H1 (cell line): ENCODE measurements around the gene PREX1. TPM values are rescaled to one million over a fixed set of nuclear protein-coding genes. Genes with fewer than 3 reads are reported as not detected.

Source experiments
- BACH1 ChIP-seq: IDR thresholded peaks from 2 replicates; pipeline ENCODE4 v1.6.1; 2012; ENCODE audit warnings: low read length, improper control_type of control experiment
- CBX5 ChIP-seq: fragments of 300-800, 300-1000 bp; sonication (generic); IDR thresholded peaks from 2 replicates; pipeline ENCODE4 v1.7.1; 2016; ENCODE audit warnings: antibody characterized with exemption, low read length, low read depth
- EGR1 ChIP-seq: IDR thresholded peaks from 2 replicates; pipeline ENCODE4 v1.6.1; 2011; ENCODE audit warnings: low read depth, low read length, borderline replicate concordance
- FOSL1 ChIP-seq: IDR thresholded peaks from 2 replicates; pipeline ENCODE4 v1.6.1; 2011; ENCODE audit warnings: mild to moderate bottlenecking, low read depth, low read length, moderate library complexity; ENCODE audit not compliant: insufficient read depth
- GTF2F1 ChIP-seq: IDR thresholded peaks from 2 replicates; pipeline ENCODE4 v1.6.1; 2012; ENCODE audit warnings: low read depth, low read length, improper control_type of control experiment, borderline replicate concordance
- RNF2 ChIP-seq: fragments of 200-900, 300-1000 bp; sonication (generic); IDR thresholded peaks from 2 replicates; pipeline ENCODE4 v1.7.1; 2016; ENCODE audit warnings: borderline replicate concordance, low read depth, mild to moderate bottlenecking, antibody characterized with exemption, low read length; ENCODE audit not compliant: poor library complexity, severe bottlenecking; ENCODE audit errors: missing control alignments
- RXRA ChIP-seq: IDR thresholded peaks from 2 replicates; pipeline ENCODE4 v1.6.1; 2011; ENCODE audit warnings: low read depth, mild to moderate bottlenecking, low read length, moderate library complexity; ENCODE audit not compliant: insufficient read depth
- TBP ChIP-seq: IDR thresholded peaks from 2 replicates; pipeline ENCODE4 v1.6.1; 2011; ENCODE audit warnings: low read depth, low read length, improper control_type of control experiment
- TCF12 ChIP-seq: IDR thresholded peaks from 2 replicates; pipeline ENCODE4 v1.6.1; 2011; ENCODE audit warnings: low read depth, mild to moderate bottlenecking, low read length
- polyA plus RNA-seq, 7 experiments: library from polyadenylated mRNA; depleted of rRNA in 3 of 7; stranded (reverse) in 5 of 7; unstranded in 2 of 7; fragments of >200 nt in 5 of 7; fragments of 200-250 nt in 2 of 7; gene quantifications; 1 replicate in 5 of 7; 2 replicates in 1 of 7; 4 replicates in 1 of 7; pipeline versions ENCODE4 v1.2.1 to v1.2.3, GENCODE V29; 2011 to 2013; ENCODE audit warnings: missing spikeins in 2 of 7, mixed read lengths in 2 of 7
- total RNA-seq: library from RNA; stranded (reverse); fragmentation: NEBNext Ultra II Directional; extraction: Animal tissue kit (Norgen Biotek cat#: 25700); gene quantifications from 2 replicates; pipeline ENCODE4 v1.2.1, GENCODE V29; 2021

PREX1 gene
- total and polyA plus RNA-seq, 2 of the 8 experiments (the other 6 are each of a cell fraction or from before 2014, with no cell fraction given), result 10.7 to 12.8 TPM

DNA sequence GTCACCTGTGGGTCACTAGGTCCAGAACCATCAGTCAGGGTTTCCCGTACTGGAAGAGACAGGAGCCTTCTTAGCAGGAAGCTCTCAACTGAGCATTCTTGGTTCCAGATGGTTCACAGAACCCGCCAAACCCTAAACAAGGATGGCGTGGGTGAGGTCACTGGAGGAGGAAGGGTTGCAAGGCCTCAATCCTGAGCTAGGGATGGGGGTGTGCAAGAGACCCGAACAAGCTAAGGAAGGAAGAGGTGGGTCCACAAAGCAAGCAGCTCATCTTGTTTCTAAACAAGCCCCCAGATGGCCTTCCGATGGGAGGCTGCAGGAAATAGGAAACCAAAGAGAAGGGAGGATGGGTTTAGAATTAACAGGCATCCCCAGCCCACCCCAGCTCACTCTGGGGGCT, 92.7 kb downstream of the PREX1 start (continued):
- TF ChIP-seq RXRA (no peak), TBP (no peak), CBX5 (no peak), RNF2 (no peak), GTF2F1 (no peak), BACH1 (no peak), FOSL1 (no peak), TCF12 (no peak), EGR1 (no peak)
